HL-60/S4 treated with phorbol 12-myristate 13-acetate at 8.2 ng/mL for 4 days and 3 days (cell line): ENCODE data around the gene MACROD2.

Source experiments
- in situ Hi-C: fragments of 300-500 bp; cut with MboI; formaldehyde crosslinking; loops from 2 replicates; pipeline ENCODE4 v1.15.0; 2022; ENCODE audit warnings: low sequenced_read_pairs

The MACROD2 gene

DNA sequence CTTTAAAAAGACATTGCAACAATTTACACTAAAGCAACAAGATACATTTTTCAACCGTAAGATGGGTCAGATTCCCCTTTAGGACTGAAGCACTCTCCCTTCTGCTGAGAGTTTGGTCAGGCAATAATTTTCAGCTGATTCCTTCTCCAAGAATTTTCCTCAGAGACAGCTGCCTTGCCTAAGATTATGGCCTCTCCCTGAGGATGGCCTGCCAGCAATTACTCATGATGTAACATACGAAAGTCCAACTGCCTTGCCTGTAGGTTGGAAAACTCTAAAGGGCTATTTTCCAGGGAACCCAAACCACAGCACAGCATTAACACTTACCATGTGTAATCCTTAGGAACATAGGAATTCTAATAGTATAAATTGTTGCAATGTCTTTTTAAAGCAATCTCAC is 571.2 kb downstream of the MACROD2 start:
- in situ Hi-C loops, result no loop called here

DNA sequence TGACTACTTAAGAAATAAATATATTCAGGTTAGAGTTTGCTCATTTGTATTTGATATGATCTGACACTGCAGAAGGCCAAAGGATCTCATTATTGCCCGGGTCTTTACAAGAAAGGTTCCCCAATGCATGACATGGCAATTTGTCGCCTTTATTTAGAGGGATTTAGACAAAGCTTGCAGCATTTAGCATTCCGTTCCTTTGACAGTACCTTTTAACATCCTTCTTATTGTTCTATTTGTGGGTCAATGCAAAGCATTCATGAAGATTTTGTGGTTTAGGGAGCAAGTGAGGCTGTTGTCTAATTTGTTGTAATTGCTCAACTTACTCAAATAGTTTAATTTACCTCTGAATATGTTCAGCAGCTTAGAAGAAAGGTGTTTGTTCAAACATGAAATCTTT is 572.9 kb downstream of the MACROD2 start:
- in situ Hi-C loops, result no loop called here

DNA sequence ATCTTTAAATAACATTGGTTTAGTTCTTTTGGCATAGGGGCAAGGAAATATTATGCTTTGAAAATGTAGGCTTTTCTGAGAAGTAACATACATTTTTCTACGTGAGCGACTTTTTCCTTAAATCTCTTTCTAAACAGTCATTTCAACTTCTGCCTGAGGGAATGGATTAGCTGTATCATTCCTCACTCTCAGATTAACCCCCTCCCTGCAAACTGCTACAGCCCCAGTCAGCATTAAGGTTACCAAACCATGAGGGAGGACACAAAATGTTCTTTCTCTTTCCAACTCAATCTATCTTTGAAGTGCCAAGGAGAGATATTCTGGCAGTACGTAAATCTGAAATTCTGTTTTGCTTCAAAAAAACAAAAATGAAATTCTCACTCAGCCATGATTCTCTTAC is 573.4 kb downstream of the MACROD2 start:
- in situ Hi-C loops, result no loop called here

DNA sequence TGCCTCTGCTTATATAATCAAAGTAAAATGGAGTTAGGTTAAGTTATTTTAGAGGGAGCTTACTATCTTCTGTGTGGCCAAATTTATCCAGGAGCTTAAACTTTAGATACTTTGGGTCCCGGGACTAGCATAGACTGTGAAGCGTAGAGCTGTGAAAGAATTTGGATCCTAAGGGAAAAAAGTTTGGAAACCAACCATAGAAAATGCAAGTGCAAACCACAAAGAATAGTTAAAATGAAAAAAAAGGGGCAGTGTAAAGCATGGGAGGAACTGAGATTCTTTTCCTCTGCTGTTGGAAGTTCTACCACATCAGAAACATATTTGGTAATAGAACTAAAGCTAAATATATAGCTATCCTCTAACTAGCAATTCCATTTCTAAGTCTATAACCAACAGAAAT is 574.3 kb downstream of the MACROD2 start:
- in situ Hi-C loops, result no loop called here

DNA sequence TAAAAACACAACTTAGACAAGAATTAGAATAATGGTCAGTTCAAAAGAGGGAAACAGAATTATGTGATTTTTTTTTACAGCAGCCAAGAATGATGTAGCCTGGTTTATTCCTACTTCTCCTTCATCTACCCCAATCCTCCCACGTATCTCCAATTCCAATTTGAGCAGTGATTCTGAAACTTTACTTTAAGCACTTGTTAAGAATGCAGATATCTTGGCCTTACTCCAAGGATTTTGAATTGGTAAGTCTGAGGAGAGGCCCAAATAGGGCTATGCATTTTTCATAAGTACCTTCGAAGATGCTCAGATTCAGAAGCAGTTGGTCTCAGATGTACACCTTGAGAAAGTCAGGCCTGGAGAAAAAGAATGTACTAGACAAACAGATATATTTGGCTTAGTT is 575.5 kb downstream of the MACROD2 start:
- in situ Hi-C loops, result no loop called here

DNA sequence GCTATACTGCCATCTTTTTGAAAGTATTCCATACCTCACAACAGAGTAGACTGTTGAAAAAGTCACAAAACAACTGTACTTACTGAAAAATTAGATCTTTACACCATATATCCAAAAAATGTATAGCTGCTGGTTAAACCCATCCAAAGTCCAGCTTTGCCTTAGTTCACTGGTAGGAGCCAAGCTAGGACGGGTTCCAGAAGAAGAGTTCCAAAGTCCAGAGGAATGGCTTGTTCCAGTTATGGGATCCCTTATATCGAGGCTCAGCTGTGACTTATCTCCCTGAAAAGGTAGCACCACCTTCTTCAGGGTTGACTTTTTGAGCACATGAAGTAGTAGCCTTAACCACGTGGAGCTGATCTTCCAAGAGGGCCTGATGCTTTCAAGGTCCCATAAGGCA is 578.4 kb downstream of the MACROD2 start:
- in situ Hi-C loops, result no loop called here

DNA sequence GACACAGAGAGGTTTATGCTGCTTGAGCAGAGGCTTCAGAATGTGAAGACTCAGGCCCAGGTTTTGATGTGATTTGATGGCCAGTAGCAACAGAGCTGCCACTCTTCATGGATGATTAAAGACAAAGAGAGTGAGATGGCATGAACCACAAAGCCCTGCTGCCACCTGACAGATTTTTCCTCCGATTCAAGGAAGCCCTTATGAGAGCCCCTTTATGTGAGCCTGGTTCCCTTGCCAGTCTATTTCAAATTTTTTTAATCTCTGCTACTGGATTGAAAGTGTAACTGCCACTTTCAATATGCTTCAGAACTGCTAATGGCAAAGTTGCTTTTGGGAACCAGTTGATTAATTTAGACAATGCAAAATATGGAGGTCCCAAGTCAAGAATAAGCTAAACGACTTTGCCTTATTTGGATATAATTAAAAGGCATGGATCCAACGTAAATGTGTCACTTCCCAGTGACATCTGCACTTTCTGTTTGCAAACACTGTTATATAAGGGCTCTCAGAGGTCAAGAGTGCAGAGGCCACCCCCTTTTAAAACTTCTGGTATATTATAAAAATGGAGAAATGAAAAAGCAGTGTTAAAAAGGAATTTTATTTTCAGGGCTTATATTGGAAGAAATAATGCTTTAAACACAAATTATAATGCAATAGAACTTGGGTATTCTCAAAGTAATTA is 581.0 kb downstream of the MACROD2 start:
- in situ Hi-C loops, result no loop called here

DNA sequence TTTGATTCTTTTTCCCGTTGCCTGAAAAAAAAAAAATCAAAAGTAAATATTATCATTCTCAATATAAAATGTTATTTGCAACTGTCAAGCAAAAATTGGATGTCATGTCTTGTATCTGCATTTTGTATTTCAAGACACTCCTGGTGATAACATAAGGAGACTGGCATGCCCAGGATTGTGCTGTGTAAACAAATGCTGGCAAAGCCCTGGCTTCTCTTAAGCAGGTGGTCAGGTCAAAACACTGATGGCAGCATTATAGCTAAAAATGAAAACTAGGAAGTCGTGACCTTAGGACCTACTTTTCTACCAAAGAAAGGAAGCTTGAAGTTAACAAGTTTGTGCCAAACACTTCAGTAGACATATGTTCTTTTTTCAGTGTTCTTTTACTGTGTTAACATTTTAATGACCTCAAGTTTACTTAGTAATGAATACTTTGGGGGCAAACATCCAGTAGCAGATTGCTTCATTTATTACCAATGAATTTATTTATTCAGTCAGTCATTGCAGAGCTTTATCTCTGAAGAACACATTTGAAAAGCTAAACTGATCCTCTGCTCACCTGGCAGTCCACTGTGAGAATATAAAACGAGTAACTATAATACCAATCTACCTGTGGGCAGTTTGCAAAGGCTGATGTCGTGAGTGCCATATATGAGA is 585.2 kb downstream of the MACROD2 start:
- in situ Hi-C loops, result no loop called here

DNA sequence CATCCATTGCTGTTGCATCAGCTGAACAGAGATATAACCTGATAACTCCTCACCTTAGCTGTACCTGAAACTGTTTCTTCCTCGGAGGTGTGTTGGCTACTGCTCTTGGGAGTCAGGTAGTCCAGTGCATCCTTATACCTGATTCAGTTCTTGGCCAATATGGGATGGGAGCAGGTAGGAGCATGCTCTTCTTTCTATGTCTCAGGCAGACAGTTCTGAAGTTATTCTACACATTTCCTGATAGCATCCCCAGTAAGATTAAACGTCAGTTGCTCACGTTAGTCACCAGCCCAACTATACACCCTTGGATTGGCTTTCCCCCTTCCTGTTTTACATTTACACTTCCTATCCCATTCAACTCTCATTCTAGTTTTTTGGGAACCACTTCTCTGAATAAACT is 586.4 kb downstream of the MACROD2 start:
- in situ Hi-C loops, result no loop called here

DNA sequence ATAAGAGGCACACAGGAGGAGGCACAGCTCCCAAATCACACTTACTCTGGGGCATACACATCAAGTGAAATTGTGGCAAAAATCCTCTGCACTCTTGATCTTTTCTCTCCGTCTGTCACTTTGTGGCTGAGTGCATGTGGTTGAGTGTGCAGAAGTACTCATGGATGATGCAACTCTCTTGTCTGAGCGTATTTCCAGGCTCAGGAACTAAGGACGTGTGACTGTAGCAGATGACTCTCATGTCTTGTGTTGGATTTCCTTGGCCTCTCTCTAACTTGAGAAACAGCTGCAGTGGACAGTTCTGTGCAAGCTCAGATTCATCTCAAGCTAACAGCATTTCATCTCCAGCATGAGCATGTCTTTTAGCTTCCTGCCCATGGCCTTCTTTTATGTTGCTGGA is 587.5 kb downstream of the MACROD2 start:
- in situ Hi-C loops, result no loop called here

DNA sequence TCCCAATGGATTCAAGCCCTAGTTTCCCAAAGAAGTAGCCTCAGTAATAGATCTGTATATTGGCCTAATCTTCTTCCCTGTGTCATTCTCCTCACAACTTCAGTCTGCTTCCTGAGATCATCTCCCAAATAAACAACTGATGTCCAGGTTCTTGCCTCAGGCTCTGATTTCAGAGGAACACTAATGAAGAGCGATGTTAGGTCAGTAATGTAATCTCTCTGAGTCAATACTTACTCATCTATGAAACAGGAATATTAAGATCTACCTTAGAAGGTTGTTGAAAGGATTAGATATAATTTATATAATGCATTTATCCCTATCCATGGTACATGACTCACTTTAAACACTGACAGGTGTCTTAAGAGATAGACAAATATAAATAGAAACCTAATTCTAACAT is 588.1 kb downstream of the MACROD2 start:
- in situ Hi-C loops, result no loop called here

DNA sequence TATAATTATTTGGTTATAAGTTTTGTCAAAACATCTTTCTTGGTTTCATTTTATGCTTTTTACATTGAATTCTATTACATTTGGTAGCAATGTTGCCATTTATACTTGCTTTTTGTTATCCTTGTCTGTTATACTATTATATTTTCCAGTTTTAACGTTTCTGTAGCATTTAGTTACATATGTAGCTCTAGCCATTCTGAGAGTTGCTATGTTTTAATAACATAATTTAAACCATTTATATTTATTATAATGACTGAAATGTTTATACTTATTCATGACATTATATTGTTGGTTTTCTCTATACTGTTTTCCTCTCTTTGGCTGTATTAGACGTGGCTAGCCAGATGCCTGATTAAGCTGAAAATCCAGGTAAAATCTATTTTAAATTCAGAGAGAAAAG is 594.1 kb downstream of the MACROD2 start:
- in situ Hi-C loops, result no loop called here

DNA sequence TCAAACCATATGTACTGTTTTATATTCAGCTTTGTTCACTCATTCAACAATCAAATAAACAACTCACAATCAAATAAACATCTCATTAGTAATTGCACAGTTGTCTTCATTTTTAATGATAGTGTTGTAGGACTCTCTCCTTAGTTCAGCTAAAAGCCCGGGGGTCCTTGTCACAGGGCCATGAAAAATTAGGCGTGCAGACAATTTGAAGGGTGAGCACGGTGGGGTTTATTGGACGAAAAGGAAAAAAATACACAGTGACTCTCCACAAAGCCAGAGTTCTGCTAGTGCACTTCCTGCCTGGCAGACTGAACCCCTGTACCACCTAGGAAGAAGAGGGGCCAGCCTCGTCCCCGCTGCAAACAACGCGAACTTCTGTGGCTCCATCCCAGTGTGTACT is 599.7 kb downstream of the MACROD2 start:
- in situ Hi-C loops, result no loop called here

DNA sequence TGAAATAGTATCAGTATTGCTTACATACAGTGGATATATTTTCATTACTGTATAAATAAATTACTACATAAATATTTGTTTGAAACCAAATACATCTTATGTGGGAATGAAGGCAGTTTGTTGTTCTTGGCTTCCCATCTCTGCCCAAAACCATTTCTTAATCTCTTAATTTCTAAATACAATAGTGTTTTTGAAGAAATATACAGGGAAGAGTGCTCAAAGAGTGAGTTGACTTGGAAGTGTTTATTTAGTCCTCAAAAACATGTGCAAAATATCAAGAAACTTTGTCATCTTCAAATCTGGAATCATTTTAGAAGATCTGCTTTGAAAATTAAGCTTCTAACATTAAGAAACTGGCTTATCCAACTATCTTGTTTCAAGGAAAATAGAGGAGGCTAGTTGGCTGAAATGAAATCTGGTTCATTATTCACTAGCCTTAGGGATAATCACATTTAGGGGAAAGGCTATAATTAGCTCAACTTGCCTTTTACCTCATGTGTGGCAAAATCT is 601.9 kb downstream of the MACROD2 start:
- in situ Hi-C loops, result no loop called here

DNA sequence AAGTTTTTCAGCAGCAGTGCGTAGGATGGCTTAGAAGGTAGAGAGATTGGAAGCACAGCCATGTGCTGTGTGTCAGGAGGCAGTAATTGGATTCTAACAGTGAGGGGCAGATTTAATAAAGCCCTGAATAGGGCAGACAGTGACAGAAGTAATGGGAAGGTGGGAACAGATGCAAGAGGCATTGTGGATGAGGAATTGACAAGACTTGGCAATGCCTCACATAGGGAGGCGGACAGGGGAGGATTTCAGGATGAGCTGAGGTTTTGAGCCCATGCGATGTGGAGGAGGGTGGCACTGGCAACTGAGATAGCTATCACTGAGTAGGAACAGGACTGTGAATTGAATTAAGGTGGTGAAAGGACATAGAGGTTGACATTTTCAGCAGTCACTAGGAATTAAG is 604.3 kb downstream of the MACROD2 start:
- in situ Hi-C loops, result no loop called here

DNA sequence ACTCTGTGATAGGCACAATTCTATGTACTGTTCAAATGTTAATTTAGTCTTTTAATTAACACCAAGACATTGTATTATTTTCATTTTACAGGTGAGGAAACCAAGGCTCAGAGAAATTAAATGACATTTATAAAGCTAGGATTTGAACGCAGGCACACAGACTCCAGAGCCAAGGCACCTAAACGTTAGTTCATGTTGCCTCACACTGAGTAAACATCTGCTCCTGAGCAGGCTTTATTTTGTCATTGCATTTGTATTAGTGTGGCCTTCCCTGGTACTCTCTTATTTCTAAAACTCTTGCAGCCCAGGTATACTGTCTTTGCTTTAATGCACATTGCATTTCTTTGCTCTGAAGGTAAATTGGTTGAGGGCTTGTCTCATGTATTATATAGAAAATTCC is 605.2 kb downstream of the MACROD2 start:
- in situ Hi-C loops, result no loop called here

DNA sequence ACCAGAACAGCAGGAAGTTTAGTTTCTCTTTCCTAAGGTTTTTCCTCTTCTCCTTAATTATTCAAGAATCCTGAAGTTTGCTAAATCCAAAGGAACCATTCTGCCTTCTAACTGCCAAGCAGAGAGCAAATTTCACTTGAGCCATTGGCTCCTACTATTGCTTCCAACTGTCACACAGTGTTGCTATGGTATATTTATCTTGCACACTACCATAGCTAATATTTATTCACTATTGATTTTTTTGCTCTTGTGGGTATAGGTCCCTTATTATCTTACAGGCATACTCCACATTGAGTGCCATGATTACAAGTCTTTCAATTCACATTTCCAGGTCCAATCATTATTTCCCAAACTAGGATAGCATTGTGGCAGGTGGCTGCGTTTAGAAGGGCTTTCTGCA is 608.8 kb downstream of the MACROD2 start:
- in situ Hi-C loops, result no loop called here

DNA sequence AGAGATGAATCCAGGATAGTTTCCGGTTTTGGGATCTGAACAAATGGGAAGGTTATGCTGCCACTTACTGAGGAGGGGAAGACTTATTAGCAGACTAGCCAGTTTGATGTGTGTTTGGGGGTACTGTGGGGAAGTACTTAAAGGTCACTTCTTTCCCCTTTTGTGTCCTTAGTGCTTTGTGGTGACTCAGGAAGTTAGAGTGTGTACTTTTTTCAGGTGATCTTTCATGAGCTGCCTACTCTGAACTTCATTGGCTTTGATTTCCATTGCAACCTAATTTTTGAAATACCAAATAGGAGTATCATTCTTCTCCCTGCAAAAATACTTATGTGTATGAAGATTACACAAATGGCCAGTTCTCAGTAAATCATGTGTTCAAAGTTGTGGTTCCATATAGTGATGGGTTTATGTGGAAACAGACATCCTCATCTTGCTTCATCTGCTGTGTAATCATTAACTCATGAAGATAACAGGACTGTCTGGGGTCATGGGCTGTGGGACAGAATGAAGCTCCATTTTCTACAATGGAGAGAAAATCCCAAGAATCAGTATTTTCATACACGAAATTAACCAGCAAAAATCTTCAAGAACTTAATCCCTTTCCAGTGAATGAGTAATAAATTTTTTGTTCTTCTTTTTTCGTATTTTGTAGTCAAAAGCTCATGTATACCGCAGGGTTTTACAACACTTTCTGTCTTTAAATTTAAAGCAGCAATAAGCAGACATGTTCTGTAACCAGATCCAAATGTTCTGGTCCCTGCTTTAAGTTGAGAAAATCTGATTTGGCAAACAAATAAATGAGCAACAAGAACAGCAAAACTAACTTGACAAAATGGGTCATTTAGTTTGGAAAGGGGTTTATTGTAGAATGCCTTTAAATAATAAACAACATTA is 614.3 kb downstream of the MACROD2 start:
- in situ Hi-C loops, result no loop called here

DNA sequence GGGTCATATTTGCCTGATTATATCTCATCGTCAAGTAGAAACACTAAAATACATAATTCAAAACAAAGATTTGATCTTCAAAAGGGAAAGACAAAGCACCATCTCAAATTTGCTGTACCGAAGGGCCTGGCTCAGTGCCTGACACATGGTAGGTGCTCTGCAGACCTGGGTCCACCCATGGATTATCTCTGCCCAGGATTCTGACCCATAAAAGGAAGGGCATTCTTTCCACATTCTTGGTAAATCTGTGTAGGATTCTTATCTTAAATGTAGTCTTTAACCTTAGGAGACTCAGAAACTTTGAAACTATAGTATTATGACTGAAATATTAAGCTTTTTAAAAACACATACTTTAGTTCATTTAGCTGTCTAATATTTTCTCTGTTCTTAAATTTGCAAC is 616.2 kb downstream of the MACROD2 start:
- in situ Hi-C loops, result no loop called here

DNA sequence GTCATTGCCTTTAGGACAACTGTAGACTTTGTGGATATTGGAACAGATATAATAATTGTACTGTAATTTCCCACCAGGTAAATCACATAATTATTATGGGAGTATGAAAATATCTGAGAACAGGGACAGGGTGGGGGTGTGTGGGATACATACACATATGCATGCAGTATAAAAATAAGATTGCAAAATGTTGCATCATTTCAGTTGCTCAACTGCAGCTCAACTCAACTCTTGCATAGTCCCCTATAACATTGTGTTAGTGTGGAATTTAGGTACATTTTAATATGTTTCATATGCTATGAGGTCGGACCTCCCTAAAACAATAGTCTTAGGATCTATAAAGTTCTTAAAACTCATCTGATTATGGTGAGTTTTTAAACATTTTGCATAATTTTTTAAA is 617.1 kb downstream of the MACROD2 start:
- in situ Hi-C loops, result no loop called here

DNA sequence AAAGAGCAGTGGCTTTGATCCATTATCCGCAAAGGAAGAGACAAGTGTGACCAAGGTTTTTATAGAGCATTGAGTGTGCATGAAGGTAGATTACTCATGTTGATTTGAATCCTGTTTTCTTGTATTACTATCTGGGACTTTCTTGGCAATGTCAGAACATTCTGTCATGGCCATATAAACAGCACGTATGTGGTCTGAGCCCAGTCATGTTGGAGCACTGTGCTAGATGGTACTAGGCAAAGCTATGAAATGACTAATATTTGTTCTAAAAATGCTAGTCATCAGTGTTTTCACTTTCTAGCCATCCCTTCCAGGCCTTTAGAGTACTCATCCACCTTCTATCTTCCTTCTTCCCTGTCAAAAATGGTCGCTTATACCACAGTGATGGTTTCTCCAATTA is 620.7 kb downstream of the MACROD2 start:
- in situ Hi-C loops, result no loop called here

DNA sequence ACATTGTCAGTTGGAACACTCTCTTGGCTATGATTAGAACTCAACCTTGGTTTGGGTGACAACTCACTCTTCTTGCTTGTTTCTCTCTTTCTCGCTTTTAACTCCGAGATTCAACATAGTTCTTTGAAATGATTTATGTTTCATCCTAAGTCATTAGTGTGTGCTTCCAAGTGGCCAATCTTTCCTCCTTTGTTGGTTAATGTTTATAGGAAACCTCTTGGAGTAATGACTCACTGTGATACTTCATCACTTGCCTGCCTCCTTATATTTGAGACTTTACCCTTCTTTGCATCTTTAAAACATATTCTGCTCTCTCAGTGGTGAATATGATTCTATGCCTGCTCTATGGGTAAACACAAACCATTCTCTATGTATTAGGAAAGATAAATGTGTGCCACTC is 621.8 kb downstream of the MACROD2 start:
- in situ Hi-C loops, result no loop called here
